H1 (cell line): Measurements from ENCODE around the gene LPP.

ENCODE experiments used
- CBX8 ChIP-seq: fragments of 300-800, 300-1000 bp; sonication (generic); IDR thresholded peaks from 2 replicates; pipeline ENCODE4 v1.7.1; 2016; ENCODE audit warnings: low read depth, low read length, borderline replicate concordance
- CREB1 ChIP-seq: IDR thresholded peaks from 2 replicates; pipeline ENCODE4 v1.6.1; 2012; ENCODE audit warnings: inconsistent platforms
- EGR1 ChIP-seq: IDR thresholded peaks from 2 replicates; pipeline ENCODE4 v1.6.1; 2011; ENCODE audit warnings: low read depth, low read length, borderline replicate concordance
- POLR2A ChIP-seq, 2 experiments: IDR thresholded peaks; 1 replicate in 1 of 2; 2 replicates in 1 of 2; pipeline ENCODE4 v1.6.1; 2011; ENCODE audit warnings: low read depth in 2 of 2, low read length in 2 of 2, mild to moderate bottlenecking in 2 of 2; ENCODE audit errors: control extremely low read depth in 1 of 2
- POLR2AphosphoS5 ChIP-seq: IDR thresholded peaks from 2 replicates; pipeline ENCODE4 v1.6.1; 2011; ENCODE audit warnings: low read depth, low read length
- TAF1 ChIP-seq: IDR thresholded peaks from 2 replicates; pipeline ENCODE4 v1.6.1; 2011; ENCODE audit warnings: mild to moderate bottlenecking, low read depth, low read length
- YY1 ChIP-seq: IDR thresholded peaks from 2 replicates; pipeline ENCODE4 v1.6.1; 2011; ENCODE audit warnings: low read depth, mild to moderate bottlenecking, low read length
- TF ChIP-seq, protein P1 (sequence below): IDR thresholded peaks from 2 replicates; pipeline ENCODE4 v1.6.1; 2011; ENCODE audit warnings: low read depth, mild to moderate bottlenecking, low read length; ENCODE audit not compliant: insufficient read depth
- TF ChIP-seq, protein P2 (sequence below), 3 experiments: IDR thresholded peaks; 1 replicate in 2 of 3; 2 replicates in 1 of 3; pipeline versions ENCODE4 v1.5.1 to v1.6.1; 2011; ENCODE audit warnings: low read length in 3 of 3, mild to moderate bottlenecking in 3 of 3, inconsistent platforms in 2 of 3, low read depth in 1 of 3, moderate library complexity in 1 of 3; ENCODE audit not compliant: insufficient read depth in 1 of 3; ENCODE audit errors: control extremely low read depth in 1 of 3
- TF ChIP-seq, protein P3 (sequence below): IDR thresholded peaks from 2 replicates; pipeline ENCODE4 v1.6.1; 2012; ENCODE audit warnings: inconsistent platforms

DNA sequence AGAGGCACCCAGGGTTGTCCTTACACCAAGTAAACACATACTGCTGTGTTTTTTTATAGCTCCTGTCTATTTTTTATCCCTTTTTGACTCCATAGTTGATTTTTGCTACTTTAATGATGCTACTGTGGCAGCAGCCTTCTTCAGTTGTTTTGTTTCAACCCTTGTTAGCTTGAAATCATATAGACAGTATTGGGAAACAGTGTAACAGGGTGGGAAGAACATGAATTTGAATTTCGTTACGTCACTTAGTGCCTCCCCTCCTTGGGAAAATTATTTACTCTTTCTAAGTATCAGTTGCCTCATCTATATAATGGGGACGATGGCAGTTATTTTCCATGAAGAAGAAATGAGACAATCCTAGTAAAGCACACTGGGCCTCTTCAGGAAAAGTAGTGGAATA lies 608.0 kb downstream of the LPP start:
- TF ChIP-seq POLR2AphosphoS5 = no peak
- TF ChIP-seq, protein P1, sequence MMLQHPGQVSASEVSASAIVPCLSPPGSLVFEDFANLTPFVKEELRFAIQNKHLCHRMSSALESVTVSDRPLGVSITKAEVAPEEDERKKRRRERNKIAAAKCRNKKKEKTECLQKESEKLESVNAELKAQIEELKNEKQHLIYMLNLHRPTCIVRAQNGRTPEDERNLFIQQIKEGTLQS = no peak
- TF ChIP-seq CBX8 = no peak
- TF ChIP-seq, protein P2, sequence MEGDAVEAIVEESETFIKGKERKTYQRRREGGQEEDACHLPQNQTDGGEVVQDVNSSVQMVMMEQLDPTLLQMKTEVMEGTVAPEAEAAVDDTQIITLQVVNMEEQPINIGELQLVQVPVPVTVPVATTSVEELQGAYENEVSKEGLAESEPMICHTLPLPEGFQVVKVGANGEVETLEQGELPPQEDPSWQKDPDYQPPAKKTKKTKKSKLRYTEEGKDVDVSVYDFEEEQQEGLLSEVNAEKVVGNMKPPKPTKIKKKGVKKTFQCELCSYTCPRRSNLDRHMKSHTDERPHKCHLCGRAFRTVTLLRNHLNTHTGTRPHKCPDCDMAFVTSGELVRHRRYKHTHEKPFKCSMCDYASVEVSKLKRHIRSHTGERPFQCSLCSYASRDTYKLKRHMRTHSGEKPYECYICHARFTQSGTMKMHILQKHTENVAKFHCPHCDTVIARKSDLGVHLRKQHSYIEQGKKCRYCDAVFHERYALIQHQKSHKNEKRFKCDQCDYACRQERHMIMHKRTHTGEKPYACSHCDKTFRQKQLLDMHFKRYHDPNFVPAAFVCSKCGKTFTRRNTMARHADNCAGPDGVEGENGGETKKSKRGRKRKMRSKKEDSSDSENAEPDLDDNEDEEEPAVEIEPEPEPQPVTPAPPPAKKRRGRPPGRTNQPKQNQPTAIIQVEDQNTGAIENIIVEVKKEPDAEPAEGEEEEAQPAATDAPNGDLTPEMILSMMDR (IDR thresholded peaks at IDR 0.05; ENCODE audit: control extremely low read depth in 1 of 3, insufficient read depth in 1 of 3, low read depth in 1 of 3, low read length in 3 of 3) = no peak
- no peak for TF ChIP-seq YY1
- TF ChIP-seq POLR2A (IDR thresholded peaks at IDR 0.05; ENCODE audit: control extremely low read depth in 1 of 2, low read depth in 2 of 2, low read length in 2 of 2) = no peak
- no peak for TF ChIP-seq TAF1
- TF ChIP-seq, protein P3, sequence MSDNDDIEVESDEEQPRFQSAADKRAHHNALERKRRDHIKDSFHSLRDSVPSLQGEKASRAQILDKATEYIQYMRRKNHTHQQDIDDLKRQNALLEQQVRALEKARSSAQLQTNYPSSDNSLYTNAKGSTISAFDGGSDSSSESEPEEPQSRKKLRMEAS = no peak
- no peak for TF ChIP-seq EGR1
- no peak for TF ChIP-seq CREB1
